DMS153 (cell line): ENCODE results near the gene MITF.

Experiments used
- DNase-seq: peaks from one replicate; lab custom pipeline; 2025; lab: John Stamatoyannopoulos, UW

MITF gene

GRCh38 chr3:69967156-69967555, 227.9 kb downstream of the MITF start:
- DNase-seq, result no peak

DNA sequence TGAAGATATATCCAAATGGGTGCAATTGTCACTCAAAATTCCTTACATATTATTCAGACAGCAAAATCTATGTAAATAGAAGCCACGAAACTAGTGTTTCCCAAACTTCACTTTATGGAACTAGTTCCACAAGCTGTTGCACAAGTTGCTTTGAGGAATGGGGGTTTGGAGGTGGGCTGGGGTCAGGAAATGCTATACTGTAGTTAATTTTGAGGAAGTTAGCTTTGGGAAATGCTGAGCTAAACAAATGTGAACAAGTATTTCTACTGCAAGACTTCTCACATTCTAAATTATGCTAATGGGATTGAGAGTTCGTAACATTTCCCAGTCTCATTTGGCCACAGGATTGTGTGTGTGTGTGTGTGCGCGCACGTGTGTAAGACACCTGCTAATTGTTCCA, 231.6 kb downstream of the MITF start:
- DNase-seq, result no peak

- DNase-seq, result no peak
These were observed 233.4 kb downstream of the MITF start for GRCh38 chr3:69972672-69973071.

DNA sequence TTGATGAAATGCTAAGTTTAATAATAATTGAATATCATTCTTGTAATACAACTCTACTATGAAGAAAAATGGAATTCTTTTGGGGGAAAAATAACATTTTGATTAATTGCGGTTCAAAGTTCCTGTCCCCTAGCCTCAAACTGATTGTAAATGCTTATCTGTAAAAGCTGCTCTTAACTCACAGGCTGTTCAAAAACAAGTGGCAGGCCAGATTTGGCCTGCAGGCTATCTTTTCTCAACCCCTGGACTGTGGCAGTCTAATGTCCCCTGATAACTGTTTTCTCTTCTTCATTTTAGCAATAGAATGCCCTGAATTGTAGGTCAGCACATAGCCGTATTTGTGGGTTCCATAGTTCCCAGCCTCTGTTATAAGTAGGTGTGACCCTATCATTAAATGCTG, 236.8 kb downstream of the MITF start:
- no peak for DNase-seq

GRCh38 chr3:69983546-69984265, 244.4 kb downstream of the MITF start:
- DNase-seq, result no peak

DNA sequence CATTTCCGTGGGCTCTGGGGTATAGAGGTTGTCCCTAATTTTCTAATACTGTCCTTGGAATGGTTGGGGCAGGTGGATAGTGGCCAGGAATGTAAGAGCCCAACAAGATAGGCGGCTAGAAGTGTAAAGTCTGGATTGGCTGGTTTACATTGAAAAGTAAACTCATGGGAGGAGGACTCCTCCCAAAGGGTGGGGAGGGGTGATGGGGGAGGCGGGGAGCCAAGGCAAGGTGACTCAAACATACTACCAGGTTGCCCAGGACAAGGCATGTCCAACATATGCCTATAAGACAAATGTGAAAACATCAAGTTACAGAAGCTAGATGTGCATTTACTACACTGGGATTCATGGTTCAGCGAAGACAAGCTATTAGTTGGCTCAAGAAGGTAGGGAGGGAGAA, 246.0 kb downstream of the MITF start:
- no peak for DNase-seq

DNA sequence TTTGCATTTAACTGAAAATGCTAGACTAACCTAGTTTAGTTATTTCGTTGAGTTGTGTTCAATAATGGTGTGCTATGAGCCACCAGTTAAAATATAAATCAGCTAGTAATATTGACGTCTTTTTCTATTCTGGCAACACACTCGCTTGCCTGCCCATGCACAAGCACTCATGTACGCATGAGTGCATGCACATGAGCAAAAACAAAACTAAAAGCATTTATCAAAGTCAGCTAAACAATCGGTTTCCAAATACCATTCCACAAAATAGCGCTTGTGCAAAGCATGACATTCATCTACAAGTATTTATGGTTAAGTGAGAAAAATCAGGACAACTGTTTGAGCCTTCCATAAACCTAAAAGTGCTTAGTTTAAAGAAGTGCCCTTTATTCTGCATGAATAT, 247.2 kb downstream of the MITF start:
- DNase-seq, result no peak

GRCh38 chr3:69987833-69988232, 248.6 kb downstream of the MITF start:
- DNase-seq, result no peak

- DNase-seq, result no peak
These were observed 254.5 kb downstream of the MITF start for GRCh38 chr3:69993757-69994156.

GRCh38 chr3:69994919-69995318, 255.7 kb downstream of the MITF start:
- no peak for DNase-seq

DNA sequence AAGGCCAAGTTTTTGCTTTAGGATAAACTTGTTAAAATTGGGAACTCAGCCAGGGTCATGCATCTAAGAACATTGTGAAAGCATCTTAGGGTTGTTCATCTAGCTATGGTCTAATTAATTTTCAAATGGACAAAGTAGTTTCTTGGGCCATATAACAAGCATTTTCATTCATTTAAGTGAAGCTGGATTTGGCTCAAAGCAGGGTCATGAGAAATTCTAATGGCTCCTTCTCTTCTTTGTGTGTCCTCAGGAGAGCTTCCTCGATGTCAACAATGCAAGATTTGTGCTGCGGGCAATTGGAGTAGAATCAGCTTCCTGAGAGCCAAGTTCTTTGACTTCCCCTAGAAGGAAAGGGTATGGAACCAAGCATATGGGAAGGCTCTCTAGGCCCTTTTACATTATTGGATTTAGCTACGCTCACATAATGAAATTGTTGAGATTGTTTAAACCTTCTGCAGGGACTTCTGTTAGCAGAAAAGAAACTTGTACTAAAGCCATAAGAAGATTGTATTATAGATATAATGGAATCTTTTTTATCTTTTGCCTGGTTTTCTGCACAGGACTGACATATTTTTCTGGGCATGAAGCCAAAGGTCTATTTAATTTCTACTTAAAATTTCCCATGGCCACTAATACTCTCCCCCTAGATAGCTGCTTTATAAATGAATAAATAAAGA, 258.5 kb downstream of the MITF start:
- DNase-seq, result no peak

- DNase-seq, result no peak
These were observed 259.5 kb downstream of the MITF start for GRCh38 chr3:69998759-69999139.

GRCh38 chr3:69999140-70000027, 260.1 kb downstream of the MITF start, which contains the start of gene SAMMSON:
Gene SAMMSON (plus strand): TSS chr3:69999733.
- DNase-seq, result no peak

GRCh38 chr3:70000028-70000410, 260.8 kb downstream of the MITF start:
- no peak for DNase-seq

GRCh38 chr3:70000563-70001081, 261.4 kb downstream of the MITF start:
- DNase-seq, result no peak

DNA sequence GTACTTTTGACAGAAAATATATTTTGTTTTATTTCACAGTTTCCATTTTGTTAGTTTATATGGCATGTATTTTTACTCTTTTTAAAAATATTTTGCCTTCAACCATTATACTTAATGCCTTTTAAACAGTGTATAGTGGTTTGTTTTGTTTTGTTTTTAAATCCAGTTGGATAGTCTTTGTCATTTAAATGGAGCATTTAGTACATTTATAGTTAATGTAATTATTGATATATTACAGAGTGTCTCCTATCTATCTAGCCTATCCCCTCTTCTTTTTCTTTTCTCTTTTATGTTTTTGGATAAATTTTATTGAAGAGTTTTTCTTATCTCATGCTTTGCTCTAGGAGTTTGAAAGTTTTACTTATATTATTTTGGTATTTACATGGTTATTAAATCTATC, 263.9 kb downstream of the MITF start:
- no peak for DNase-seq

DNA sequence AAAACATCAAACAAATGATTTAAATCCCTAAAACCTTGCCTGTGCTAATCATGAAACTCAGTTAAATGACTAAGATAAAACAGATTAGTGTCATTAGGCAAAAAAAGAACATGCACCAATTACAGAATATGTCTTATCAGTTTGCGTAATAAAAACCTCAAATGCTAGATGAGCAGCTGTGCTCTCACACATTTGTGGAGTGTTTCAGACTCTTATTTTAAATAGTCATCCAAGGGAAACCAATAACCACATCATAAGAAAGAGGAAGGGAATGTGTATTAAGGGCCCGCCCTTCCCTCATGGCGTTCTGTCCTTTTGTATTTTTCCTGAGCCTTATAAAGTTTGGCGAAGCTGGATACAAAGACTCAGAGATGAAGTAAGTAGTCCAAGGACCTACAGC, 266.8 kb downstream of the MITF start:
- no peak for DNase-seq

- DNase-seq, result no peak
These were observed 271.1 kb downstream of the MITF start for GRCh38 chr3:70010346-70010745.

DNA sequence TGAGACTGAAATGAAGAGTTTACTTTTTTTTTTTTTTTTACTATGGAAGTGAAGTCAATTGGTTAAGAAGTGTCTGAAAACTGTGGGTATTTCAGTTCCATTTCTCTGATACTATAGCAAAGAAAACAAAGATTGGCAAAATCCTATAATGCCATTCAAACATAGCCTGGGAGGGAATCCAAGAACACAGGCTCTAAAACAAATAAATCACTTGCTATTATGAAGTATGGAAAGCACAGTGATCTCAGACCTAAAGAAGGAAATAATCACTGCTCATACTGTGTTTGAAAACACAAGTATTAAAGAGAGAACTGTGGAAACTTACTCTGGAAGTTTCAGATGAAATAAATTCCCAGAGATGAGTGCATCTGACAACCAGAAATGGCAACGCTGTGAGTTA, 272.3 kb downstream of the MITF start:
- DNase-seq, result no peak
